Lung microvascular endothelial cell (primary cell): Measurements from ENCODE around the gene AOPEP. TPM values are rescaled to one million over a fixed set of nuclear protein-coding genes. Genes with fewer than 3 reads are reported as not detected.
A peak's percentile ranks its signal among the peaks of the same experiment; 100 is the strongest.

Experiments used
- DNase-seq, 2 donors: peaks; one replicate each; pipeline versions ENCODE4 v3.0.0 to v3.0.0-alpha.2; 2010; ENCODE audit warnings: low read depth in 2 of 2
- total RNA-seq: library from RNA; depleted of rRNA; stranded (reverse); fragments of >200 nt; gene quantifications from 2 replicates; pipeline ENCODE4 v1.2.1, GENCODE V29; 2014

AOPEP gene
- total RNA-seq, 1 donor from 2014 or later: 33.9 TPM

GRCh38 chr9:95129476-95130291 is 403.2 kb downstream of the AOPEP start:
- DNase-seq: no peak

DNA sequence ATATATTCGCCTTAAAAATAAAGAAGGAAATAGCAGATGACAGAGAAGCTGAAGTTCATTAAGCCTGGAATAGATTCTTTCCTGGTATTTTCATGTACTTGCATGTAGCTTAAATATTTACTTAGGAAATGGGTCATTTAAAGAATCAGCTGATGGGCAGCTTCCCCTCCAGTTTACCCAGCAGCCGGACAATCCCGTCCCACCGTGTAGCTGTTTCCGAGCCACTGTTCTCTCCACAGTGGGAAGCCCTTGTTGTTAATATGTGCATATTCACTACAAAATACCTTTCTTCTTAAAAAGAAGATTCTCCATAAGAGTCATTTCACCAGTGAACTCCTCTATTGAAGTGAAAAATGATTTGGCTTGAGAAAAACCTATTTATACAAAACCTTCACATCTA is 404.0 kb downstream of the AOPEP start:
- DNase-seq: peak in 1 of 2 donors; percentile 15

DNA sequence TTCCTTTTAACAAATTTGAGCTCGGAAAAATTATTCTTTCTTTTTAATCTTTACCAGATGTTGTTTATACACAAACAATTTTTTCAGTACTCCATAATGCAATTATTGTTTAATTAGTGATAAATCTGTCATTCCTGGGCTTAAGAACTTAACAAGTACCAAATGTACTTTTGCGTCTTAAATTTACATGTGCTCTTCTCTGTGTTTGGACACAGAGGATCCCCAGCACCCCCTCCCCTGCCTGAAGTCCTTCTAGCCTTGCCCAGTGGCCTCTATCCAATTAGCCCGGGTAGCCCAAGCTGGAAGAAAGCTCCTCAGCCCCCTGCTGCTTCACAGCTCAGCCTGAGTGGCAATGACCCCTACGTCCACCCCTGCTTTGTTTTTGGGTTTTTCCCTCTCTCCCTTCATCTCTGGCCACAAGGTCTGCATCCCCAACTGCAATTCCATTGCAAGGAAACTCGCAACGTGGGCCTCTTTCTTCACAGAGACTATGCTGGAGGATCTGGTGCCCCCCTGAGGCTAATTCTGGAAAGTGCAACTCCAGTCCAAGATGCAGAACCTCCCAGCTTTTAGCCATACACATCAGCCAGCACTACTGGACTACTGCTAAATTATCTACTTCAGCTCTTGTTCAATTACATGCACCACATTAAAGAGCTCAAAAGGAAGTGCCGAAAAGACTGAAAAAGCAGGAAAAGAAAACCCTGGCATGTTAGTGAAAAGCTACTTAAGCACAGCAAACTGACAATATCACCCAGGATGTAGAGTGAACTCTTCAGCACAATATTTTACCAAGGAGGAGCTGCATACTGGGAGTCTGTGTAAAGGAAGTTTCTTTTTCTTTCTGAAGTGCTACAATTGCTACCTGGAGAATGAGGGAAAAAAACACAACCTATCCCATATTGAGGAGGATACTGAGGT is 404.8 kb downstream of the AOPEP start:
- DNase-seq: peak; percentile 63 to 64

DNA sequence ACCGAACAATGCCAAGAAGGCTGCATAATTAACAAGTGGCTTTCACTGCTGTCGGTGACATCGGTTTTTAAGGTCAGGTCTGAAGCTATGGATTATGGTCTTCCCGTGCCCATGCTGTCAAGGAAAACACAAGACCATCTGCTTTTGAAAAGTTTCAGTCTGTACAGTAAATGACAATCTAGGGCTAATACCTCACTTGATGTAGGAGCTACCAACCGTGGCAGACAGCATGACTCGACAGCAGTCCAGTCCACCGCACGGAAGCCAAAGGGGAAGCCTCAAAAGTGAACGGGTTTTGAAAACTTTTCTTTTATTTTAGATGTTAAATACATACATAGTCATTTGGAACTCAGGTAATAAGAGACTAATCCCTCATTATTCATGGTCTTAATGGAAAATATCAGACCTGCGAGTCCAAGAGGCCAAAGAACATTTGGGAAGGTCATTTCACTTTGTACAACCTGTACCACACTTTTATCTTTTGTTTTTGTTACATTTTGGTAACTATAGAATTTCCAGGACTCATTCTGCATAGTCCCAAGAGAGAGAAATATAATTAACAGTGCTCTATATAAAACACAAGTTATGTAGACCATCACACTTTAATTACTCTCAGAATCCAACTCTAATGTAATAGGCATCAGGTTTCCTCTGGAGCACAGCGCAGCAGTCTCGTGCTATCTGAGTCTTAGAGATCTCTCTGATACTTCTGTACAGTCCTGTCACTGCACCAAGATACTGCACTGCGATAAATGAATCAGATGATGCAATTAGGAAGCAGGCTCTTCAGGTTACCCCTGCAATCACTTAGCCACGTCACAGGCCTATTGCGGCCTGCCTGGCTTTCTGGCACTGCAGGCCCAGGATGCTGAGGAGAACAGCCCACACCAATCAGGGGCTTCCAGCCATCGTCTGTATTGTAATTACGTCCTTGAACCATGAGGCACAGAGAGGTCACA is 406.1 kb downstream of the AOPEP start:
- DNase-seq: no peak

DNA sequence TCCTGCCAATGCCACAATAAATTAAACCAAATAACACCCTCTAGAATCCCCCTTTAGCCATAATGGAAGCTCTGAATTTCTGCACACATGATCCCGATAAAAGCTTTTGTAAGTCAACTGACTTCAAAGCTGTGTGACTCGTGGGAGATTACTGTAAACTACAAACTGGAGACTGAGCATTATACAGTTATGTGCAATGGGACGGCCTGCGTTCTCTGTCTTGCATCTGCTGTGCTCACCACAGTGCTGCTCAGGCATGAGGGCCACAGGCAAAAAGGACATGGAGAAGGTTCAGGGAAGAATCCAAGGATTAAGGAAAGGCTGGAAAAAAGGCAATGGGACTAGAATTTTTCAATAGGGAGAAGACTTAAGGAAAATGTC is 406.8 kb downstream of the AOPEP start:
- DNase-seq: no peak

- DNase-seq: no peak
These were observed 408.0 kb downstream of the AOPEP start for GRCh38 chr9:95134457-95134881.

DNA sequence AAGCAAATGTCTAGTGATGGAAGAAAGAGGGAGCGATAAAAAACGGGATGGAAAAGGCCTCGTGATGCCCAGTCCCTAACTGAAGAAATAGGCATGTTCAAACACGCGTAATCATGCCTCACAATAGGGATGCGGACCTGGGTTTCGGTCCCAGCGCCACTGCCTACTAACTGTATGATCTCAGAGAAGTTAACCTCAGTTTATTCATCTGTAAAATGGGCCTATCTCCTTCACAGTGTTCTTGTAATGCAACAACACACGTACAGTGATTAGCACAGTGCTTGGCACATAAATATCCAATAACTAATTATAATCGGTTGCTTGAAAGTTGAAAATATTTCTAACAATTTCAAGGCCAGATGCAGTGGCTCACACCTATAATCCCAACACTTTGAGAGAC is 409.3 kb downstream of the AOPEP start:
- DNase-seq: no peak

Other genes with a start within 250 kb of the AOPEP start
- not detected in 2 replicates for gene PCAT7, start 171.6 kb upstream of the AOPEP start, total RNA-seq
- gene FBP2, start 132.9 kb upstream of the AOPEP start, total RNA-seq: not detected in 2 replicates
- gene FBP1, start 87.2 kb upstream of the AOPEP start, total RNA-seq: 0.44 TPM in 1 of 2 replicates, not detected in the other